ENCODE data around the gene EID1. TPM values are rescaled to one million over a fixed set of nuclear protein-coding genes. Genes with fewer than 3 reads are reported as not detected.

Gene EID1
- total and polyA plus RNA-seq, 4 donors: 45.7 to 70.6 (median 61.1) TPM

- Histone ChIP-seq H3K27ac (ENCODE audit: low read depth in 1 of 2, low read length in 2 of 2) (no peak overlapping the region), H3K9me3 (ENCODE audit: control insufficient read depth in 4 of 4, low read length in 3 of 4) (no peaks in the 10 kb centered on the region), H3K36me3 (ENCODE audit: control insufficient read depth in 4 of 4, insufficient read depth in 3 of 4, low read depth in 1 of 4, low read length in 3 of 4) (no peaks in the 10 kb centered on the region), H3K4me1 (ENCODE audit: control insufficient read depth in 4 of 4, insufficient read depth in 4 of 4, low read length in 3 of 4) (no peaks in the 10 kb centered on the region), H3K27me3 (ENCODE audit: control insufficient read depth in 4 of 4, insufficient read depth in 4 of 4, low read length in 3 of 4) (no peaks in the 10 kb centered on the region), H3K4me3 (ENCODE audit: low read depth in 1 of 3, low read length in 3 of 3) (no peak overlapping the region), H3K9ac (ENCODE audit: low read depth in 1 of 2, low read length in 2 of 2) (no peak overlapping the region)
- no peak for TF ChIP-seq MAX (IDR thresholded peaks at IDR 0.05)
- TF ChIP-seq TAF1 (conservative IDR thresholded peaks at IDR 0.05): no peak
- TF ChIP-seq GABPA (IDR thresholded peaks at IDR 0.05 in 1 of 2, conservative IDR thresholded peaks at IDR 0.05 in 1 of 2): no peak
- TF ChIP-seq RAD21 (IDR thresholded peaks at IDR 0.05): no peak
- TF ChIP-seq SP1 (IDR thresholded peaks at IDR 0.05): no peak
- no peak for TF ChIP-seq REST (IDR thresholded peaks at IDR 0.05)
- no peak for TF ChIP-seq JUND (IDR thresholded peaks at IDR 0.05)
- TF ChIP-seq, protein P1, sequence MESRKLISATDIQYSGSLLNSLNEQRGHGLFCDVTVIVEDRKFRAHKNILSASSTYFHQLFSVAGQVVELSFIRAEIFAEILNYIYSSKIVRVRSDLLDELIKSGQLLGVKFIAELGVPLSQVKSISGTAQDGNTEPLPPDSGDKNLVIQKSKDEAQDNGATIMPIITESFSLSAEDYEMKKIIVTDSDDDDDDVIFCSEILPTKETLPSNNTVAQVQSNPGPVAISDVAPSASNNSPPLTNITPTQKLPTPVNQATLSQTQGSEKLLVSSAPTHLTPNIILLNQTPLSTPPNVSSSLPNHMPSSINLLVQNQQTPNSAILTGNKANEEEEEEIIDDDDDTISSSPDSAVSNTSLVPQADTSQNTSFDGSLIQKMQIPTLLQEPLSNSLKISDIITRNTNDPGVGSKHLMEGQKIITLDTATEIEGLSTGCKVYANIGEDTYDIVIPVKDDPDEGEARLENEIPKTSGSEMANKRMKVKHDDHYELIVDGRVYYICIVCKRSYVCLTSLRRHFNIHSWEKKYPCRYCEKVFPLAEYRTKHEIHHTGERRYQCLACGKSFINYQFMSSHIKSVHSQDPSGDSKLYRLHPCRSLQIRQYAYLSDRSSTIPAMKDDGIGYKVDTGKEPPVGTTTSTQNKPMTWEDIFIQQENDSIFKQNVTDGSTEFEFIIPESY (IDR thresholded peaks at IDR 0.05): no peak
- TF ChIP-seq EGR1 (IDR thresholded peaks at IDR 0.05; ENCODE audit: low read depth in 2 of 2): no peak
- no peak for TF ChIP-seq YY1 (IDR thresholded peaks at IDR 0.05)
- no peak for TF ChIP-seq HNF4G (IDR thresholded peaks at IDR 0.05)
- no peak for TF ChIP-seq NR2F2 (IDR thresholded peaks at IDR 0.05)
- no peak for TF ChIP-seq HNF4A (conservative IDR thresholded peaks at IDR 0.05)
- no peak for TF ChIP-seq FOXA2 (IDR thresholded peaks at IDR 0.05)
- no peak for TF ChIP-seq FOXA1 (IDR thresholded peaks at IDR 0.05)
- WGBS: 56% methylated on average over 4 of the region's 4 CpGs
- no peak for DNase-seq (ENCODE audit: low spot score)
These were observed 20.1 kb downstream of the EID1 start for GRCh38 chr15:48898032-48898431.

- 61% methylated on average over 2 of the region's 2 CpGs for WGBS
- DNase-seq (ENCODE audit: low spot score): no peak
- no peak overlapping the region for H3K27ac ChIP-seq (ENCODE audit: low read depth in 1 of 2, low read length in 2 of 2)
- H3K27me3 ChIP-seq (ENCODE audit: control insufficient read depth in 4 of 4, insufficient read depth in 4 of 4, low read length in 3 of 4): no peaks in the 10 kb centered on the region
- H3K9ac ChIP-seq (ENCODE audit: low read depth in 1 of 2, low read length in 2 of 2): no peak overlapping the region
- no peak overlapping the region for H3K4me3 ChIP-seq (ENCODE audit: low read depth in 1 of 3, low read length in 3 of 3)
- H3K9me3 ChIP-seq (ENCODE audit: control insufficient read depth in 4 of 4, low read length in 3 of 4): no peaks in the 10 kb centered on the region
- H3K36me3 ChIP-seq (ENCODE audit: control insufficient read depth in 4 of 4, insufficient read depth in 3 of 4, low read depth in 1 of 4, low read length in 3 of 4): no peaks in the 10 kb centered on the region
- H3K4me1 ChIP-seq (ENCODE audit: control insufficient read depth in 4 of 4, insufficient read depth in 4 of 4, low read length in 3 of 4): no peaks in the 10 kb centered on the region
- TF ChIP-seq, protein P2, sequence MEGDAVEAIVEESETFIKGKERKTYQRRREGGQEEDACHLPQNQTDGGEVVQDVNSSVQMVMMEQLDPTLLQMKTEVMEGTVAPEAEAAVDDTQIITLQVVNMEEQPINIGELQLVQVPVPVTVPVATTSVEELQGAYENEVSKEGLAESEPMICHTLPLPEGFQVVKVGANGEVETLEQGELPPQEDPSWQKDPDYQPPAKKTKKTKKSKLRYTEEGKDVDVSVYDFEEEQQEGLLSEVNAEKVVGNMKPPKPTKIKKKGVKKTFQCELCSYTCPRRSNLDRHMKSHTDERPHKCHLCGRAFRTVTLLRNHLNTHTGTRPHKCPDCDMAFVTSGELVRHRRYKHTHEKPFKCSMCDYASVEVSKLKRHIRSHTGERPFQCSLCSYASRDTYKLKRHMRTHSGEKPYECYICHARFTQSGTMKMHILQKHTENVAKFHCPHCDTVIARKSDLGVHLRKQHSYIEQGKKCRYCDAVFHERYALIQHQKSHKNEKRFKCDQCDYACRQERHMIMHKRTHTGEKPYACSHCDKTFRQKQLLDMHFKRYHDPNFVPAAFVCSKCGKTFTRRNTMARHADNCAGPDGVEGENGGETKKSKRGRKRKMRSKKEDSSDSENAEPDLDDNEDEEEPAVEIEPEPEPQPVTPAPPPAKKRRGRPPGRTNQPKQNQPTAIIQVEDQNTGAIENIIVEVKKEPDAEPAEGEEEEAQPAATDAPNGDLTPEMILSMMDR (IDR thresholded peaks at IDR 0.05; ENCODE audit: low read depth, low read length, missing input control): no peak
- TF ChIP-seq FOXA1 (IDR thresholded peaks at IDR 0.05) (no peak), FOXA2 (IDR thresholded peaks at IDR 0.05) (no peak), REST (IDR thresholded peaks at IDR 0.05) (no peak), HNF4G (IDR thresholded peaks at IDR 0.05) (no peak), TAF1 (conservative IDR thresholded peaks at IDR 0.05) (no peak), RAD21 (IDR thresholded peaks at IDR 0.05) (no peak), MAX (IDR thresholded peaks at IDR 0.05) (no peak), YY1 (IDR thresholded peaks at IDR 0.05) (no peak), ATF3 (IDR thresholded peaks at IDR 0.05) (no peak), GABPA (IDR thresholded peaks at IDR 0.05 in 1 of 2, conservative IDR thresholded peaks at IDR 0.05 in 1 of 2) (no peak), SP1 (IDR thresholded peaks at IDR 0.05) (no peak), EGR1 (IDR thresholded peaks at IDR 0.05; ENCODE audit: low read depth in 2 of 2) (no peak), RXRA (IDR thresholded peaks at IDR 0.05) (no peak)
- TF ChIP-seq, protein P1 (IDR thresholded peaks at IDR 0.05): no peak
These were observed 20.5 kb downstream of the EID1 start for GRCh38 chr15:48898446-48898845.
